GM23248 (cell line): ENCODE data around the gene LGALS13.

Experiments
- EZH2 ChIP-seq: fragments of 200-600 bp; sonication (generic); IDR thresholded peaks from 2 replicates; pipeline ENCODE4 v1.6.1; 2018; ENCODE audit warnings: antibody characterized with exemption, mild to moderate bottlenecking; ENCODE audit not compliant: insufficient read depth, poor library complexity, severe bottlenecking
- EZH2phosphoT487 ChIP-seq: fragments of 200-600 bp; sonication (generic); IDR thresholded peaks from 2 replicates; pipeline ENCODE4 v1.6.1; 2018; ENCODE audit warnings: antibody characterized with exemption, moderate library complexity, mild to moderate bottlenecking, low read depth; ENCODE audit not compliant: insufficient read depth

GRCh38 chr19:39557811-39558623, 44.3 kb upstream of the LGALS13 start:
- no peak for TF ChIP-seq EZH2
- no peak for TF ChIP-seq EZH2phosphoT487
